HEK293T (cell line): ENCODE results near the gene ARHGAP22.
"Not testable (repeated sequence)": the region's sequence is repeated elsewhere in the genome, so short reads cannot be mapped to it uniquely, and the experiment has no call there.

ENCODE experiments used
- ARNT ChIP-seq: fragments of 450-650 bp; IDR thresholded peaks from 2 replicates; pipeline ENCODE4 v1.6.1; 2017; ENCODE audit warnings: mild to moderate bottlenecking
- BHLHE40 ChIP-seq: fragments of 450-650 bp; IDR thresholded peaks from 2 replicates; pipeline ENCODE4 v1.6.1; 2016; ENCODE audit warnings: mild to moderate bottlenecking, moderate library complexity, borderline replicate concordance
- CTBP1 ChIP-seq: fragments of 450-650 bp; IDR thresholded peaks from 2 replicates; pipeline ENCODE4 v1.6.1; 2016; ENCODE audit warnings: borderline replicate concordance
- ELF4 ChIP-seq: fragments of 450-650 bp; IDR thresholded peaks from 2 replicates; pipeline ENCODE4 v1.6.1; 2017; ENCODE audit warnings: antibody characterized with exemption
- FOXA1 ChIP-seq: fragments of 450-650 bp; IDR thresholded peaks from 2 replicates; pipeline ENCODE4 v1.6.1; 2016; ENCODE audit warnings: mild to moderate bottlenecking
- FOXM1 ChIP-seq: fragments of 450-650 bp; IDR thresholded peaks from 2 replicates; pipeline ENCODE4 v1.6.1; 2017; ENCODE audit warnings: mild to moderate bottlenecking, borderline replicate concordance
- SP1 ChIP-seq: fragments of 450-650 bp; IDR thresholded peaks from 2 replicates; pipeline ENCODE4 v1.6.1; 2017
- TARDBP ChIP-seq: fragments of 450-650 bp; IDR thresholded peaks from 2 replicates; pipeline ENCODE4 v1.6.1; 2016
- ZNF384 ChIP-seq: fragments of 450-650 bp; IDR thresholded peaks from 2 replicates; pipeline ENCODE4 v1.6.1; 2016

- not testable (repeated sequence) for TF ChIP-seq FOXM1, TARDBP, FOXA1, SP1, CTBP1, BHLHE40, ELF4, ARNT, ZNF384
These were observed 36.3 kb upstream of the ARHGAP22 start for GRCh38 chr10:48641099-48641690.
